Endothelial cell of hepatic sinusoid (primary cell): ENCODE measurements around the gene ABO.
"Not testable (repeated sequence)": the region's sequence is repeated elsewhere in the genome, so short reads cannot be mapped to it uniquely, and the experiment has no call there.

ENCODE experiments used
- in situ Hi-C: cut with HindIII; loops from 2 replicates; pipeline ENCODE4 v1.10.0; 2017; ENCODE audit warnings: low sequenced_read_pairs

The ABO gene

GRCh38 chr9:133207021-133207531 lies 67.9 kb downstream of the ABO start:
- in situ Hi-C loops: no loop called here

GRCh38 chr9:133205996-133206931 lies 68.7 kb downstream of the ABO start:
- in situ Hi-C loops: no loop called here

- in situ Hi-C loops: not testable (repeated sequence)
Measured at GRCh38 chr9:133205481-133205887, 69.5 kb downstream of the ABO start.
